HepG2 (cell line): ENCODE data around the gene ASMT. TPM values are rescaled to one million over a fixed set of nuclear protein-coding genes. Genes with fewer than 3 reads are reported as not detected.

Experiments
- BHLHE40 ChIP-seq: IDR thresholded peaks from 2 replicates; pipeline ENCODE4 v1.6.1; 2011; ENCODE audit warnings: low read length, improper control_type of control experiment
- E2F1 ChIP-seq: sonication (generic); formaldehyde crosslinking; IDR thresholded peaks from 2 replicates; pipeline ENCODE4 v1.5.0; 2020; ENCODE audit warnings: missing genetic modification reagents
- EED ChIP-seq: sonication (generic); formaldehyde crosslinking; IDR thresholded peaks from 2 replicates; pipeline ENCODE4 v1.5.0; 2020; ENCODE audit warnings: mild to moderate bottlenecking, missing genetic modification reagents
- FOXK2 ChIP-seq: fragments of 450-650 bp; IDR thresholded peaks from 2 replicates; pipeline ENCODE4 v1.6.1; 2016
- FOXP4 ChIP-seq: sonication (generic); formaldehyde crosslinking; IDR thresholded peaks from 2 replicates; pipeline ENCODE4 v1.4.0; 2020; ENCODE audit warnings: missing genetic modification reagents
- MIXL1 ChIP-seq: IDR thresholded peaks from 2 replicates; pipeline ENCODE4 v1.6.1; 2016
- MLLT10 ChIP-seq: sonication (generic); formaldehyde crosslinking; IDR thresholded peaks from 2 replicates; pipeline ENCODE4 v1.4.0; 2020; ENCODE audit warnings: missing genetic modification reagents
- NBN ChIP-seq: fragments of 450-650 bp; conservative IDR thresholded peaks from 2 replicates; pipeline ENCODE4 v1.6.1; 2017
- NR2F1 ChIP-seq, 2 experiments: fragments of 450-650 bp in 1 of 2; formaldehyde crosslinking in 1 of 2; IDR thresholded peaks; 2 replicates each; pipeline versions ENCODE4 v1.5.0 to v1.6.1; 2016 to 2020; ENCODE audit warnings: mild to moderate bottlenecking in 1 of 2, missing compliant biosample characterization in 1 of 2, missing genetic modification reagents in 1 of 2, moderate library complexity in 1 of 2
- RARA ChIP-seq: IDR thresholded peaks from 2 replicates; pipeline ENCODE4 v1.6.1; 2016; ENCODE audit warnings: missing genetic modification reagents, missing compliant biosample characterization
- SCMH1 ChIP-seq: sonication (generic); formaldehyde crosslinking; IDR thresholded peaks from 2 replicates; pipeline ENCODE4 v1.9.0; 2021; ENCODE audit warnings: missing genetic modification reagents, mild to moderate bottlenecking, borderline replicate concordance
- TBL1XR1 ChIP-seq: fragments of 150-350 bp; IDR thresholded peaks from 2 replicates; pipeline ENCODE4 v1.6.1; 2014; ENCODE audit warnings: borderline replicate concordance, low read length; ENCODE audit not compliant: partially characterized antibody
- YEATS4 ChIP-seq: sonication (generic); formaldehyde crosslinking; IDR thresholded peaks from 2 replicates; pipeline ENCODE4 v1.4.0; 2020; ENCODE audit warnings: missing genetic modification reagents, borderline replicate concordance
- ZKSCAN1 ChIP-seq: fragments of 150-350 bp; IDR thresholded peaks from 2 replicates; pipeline ENCODE4 v1.6.1; 2014; ENCODE audit warnings: low read length
- ZNF446 ChIP-seq: sonication (generic); formaldehyde crosslinking; IDR thresholded peaks from 2 replicates; pipeline ENCODE4 v1.5.0; 2020; ENCODE audit warnings: mild to moderate bottlenecking, missing genetic modification reagents
- ZNF460 ChIP-seq: sonication (generic); formaldehyde crosslinking; IDR thresholded peaks from 2 replicates; pipeline ENCODE4 v1.5.1; 2020; ENCODE audit warnings: missing genetic modification reagents, mild to moderate bottlenecking, borderline replicate concordance
- ZNF510 ChIP-seq: sonication (generic); formaldehyde crosslinking; IDR thresholded peaks from 2 replicates; pipeline ENCODE4 v1.4.0; 2020; ENCODE audit warnings: low read depth, mild to moderate bottlenecking, missing genetic modification reagents
- ZNF547 ChIP-seq: sonication (generic); formaldehyde crosslinking; IDR thresholded peaks from 2 replicates; pipeline ENCODE4 v1.5.1; 2020; ENCODE audit warnings: mild to moderate bottlenecking, missing genetic modification reagents
- ZNF572 ChIP-seq: sonication (generic); formaldehyde crosslinking; IDR thresholded peaks from 2 replicates; pipeline ENCODE4 v1.5.1; 2020; ENCODE audit warnings: mild to moderate bottlenecking, missing genetic modification reagents
- ZNF672 ChIP-seq: sonication (generic); formaldehyde crosslinking; IDR thresholded peaks from 2 replicates; pipeline ENCODE4 v1.8.1; 2022; ENCODE audit warnings: missing genetic modification reagents
- ZNF703 ChIP-seq: sonication (generic); formaldehyde crosslinking; IDR thresholded peaks from 2 replicates; pipeline ENCODE4 v1.5.1; 2020; ENCODE audit warnings: missing genetic modification reagents, mild to moderate bottlenecking, moderate library complexity, borderline replicate concordance
- ZNF75D ChIP-seq: sonication (generic); formaldehyde crosslinking; IDR thresholded peaks from 2 replicates; pipeline ENCODE4 v1.8.1; 2023; ENCODE audit warnings: missing genetic modification reagents, mild to moderate bottlenecking, borderline replicate concordance
- ZNF850 ChIP-seq: sonication (generic); formaldehyde crosslinking; conservative IDR thresholded peaks from 2 replicates; pipeline ENCODE4 v1.9.0; 2021; ENCODE audit warnings: mild to moderate bottlenecking, missing genetic modification reagents
- polyA plus RNA-seq, 8 experiments: library from polyadenylated mRNA; depleted of rRNA in 3 of 8; stranded (reverse) in 7 of 8; unstranded in 1 of 8; fragments of >200 nt; fragmentation: Illumina TruSeq in 4 of 8; extraction: Trizol in 4 of 8; gene quantifications; 2 replicates each; pipeline versions ENCODE4 v1.2.1 to v1.2.3, GENCODE V29; 2011 to 2016; ENCODE audit warnings: low read depth in 4 of 8, missing spikeins in 1 of 8, mixed read lengths in 1 of 8; ENCODE audit not compliant: insufficient read depth in 1 of 8
- total RNA-seq, 5 experiments: library from RNA; depleted of rRNA; stranded (reverse); fragments of >200 nt; fragmentation: Illumina TruSeq; extraction: Trizol; gene quantifications; 2 replicates each; pipeline ENCODE4 v1.2.3, GENCODE V29; 2016; ENCODE audit warnings: low read depth in 1 of 5
- TF ChIP-seq, protein P1 (sequence below): sonication (generic); formaldehyde crosslinking; IDR thresholded peaks from 2 replicates; pipeline ENCODE4 v1.5.1; 2020; ENCODE audit warnings: missing genetic modification reagents, mild to moderate bottlenecking, borderline replicate concordance
- TF ChIP-seq, protein P2 (sequence below): IDR thresholded peaks from 2 replicates; pipeline ENCODE4 v1.6.1; 2016; ENCODE audit warnings: low read depth, control low read depth

ASMT gene
- total and polyA plus RNA-seq, 2 of the 13 experiments (the other 11 are each of a cell fraction or from before 2014, with no cell fraction given), result 0.04 TPM; not detected in 1

- TF ChIP-seq FOXP4 (CRISPR knock-in tag), result no peak
- TF ChIP-seq FOXK2, result no peak
- TF ChIP-seq, protein P1, sequence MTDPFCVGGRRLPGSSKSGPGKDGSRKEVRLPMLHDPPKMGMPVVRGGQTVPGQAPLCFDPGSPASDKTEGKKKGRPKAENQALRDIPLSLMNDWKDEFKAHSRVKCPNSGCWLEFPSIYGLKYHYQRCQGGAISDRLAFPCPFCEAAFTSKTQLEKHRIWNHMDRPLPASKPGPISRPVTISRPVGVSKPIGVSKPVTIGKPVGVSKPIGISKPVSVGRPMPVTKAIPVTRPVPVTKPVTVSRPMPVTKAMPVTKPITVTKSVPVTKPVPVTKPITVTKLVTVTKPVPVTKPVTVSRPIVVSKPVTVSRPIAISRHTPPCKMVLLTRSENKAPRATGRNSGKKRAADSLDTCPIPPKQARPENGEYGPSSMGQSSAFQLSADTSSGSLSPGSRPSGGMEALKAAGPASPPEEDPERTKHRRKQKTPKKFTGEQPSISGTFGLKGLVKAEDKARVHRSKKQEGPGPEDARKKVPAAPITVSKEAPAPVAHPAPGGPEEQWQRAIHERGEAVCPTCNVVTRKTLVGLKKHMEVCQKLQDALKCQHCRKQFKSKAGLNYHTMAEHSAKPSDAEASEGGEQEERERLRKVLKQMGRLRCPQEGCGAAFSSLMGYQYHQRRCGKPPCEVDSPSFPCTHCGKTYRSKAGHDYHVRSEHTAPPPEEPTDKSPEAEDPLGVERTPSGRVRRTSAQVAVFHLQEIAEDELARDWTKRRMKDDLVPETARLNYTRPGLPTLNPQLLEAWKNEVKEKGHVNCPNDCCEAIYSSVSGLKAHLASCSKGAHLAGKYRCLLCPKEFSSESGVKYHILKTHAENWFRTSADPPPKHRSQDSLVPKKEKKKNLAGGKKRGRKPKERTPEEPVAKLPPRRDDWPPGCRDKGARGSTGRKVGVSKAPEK (CRISPR knock-in tag), result no peak
- 0 out of 2 replicates have a peak, but pooled peaks have one; percentile 13 for TF ChIP-seq RARA (CRISPR knock-in tag)
- no peak for TF ChIP-seq SCMH1 (CRISPR knock-in tag)
- TF ChIP-seq MLLT10 (CRISPR knock-in tag), result no peak
- no peak for TF ChIP-seq ZNF572
- TF ChIP-seq E2F1 (CRISPR knock-in tag), result peak; percentile 73; the same call in 1 of the 2 replicates
- TF ChIP-seq ZNF547, result no peak
- TF ChIP-seq, protein P2, sequence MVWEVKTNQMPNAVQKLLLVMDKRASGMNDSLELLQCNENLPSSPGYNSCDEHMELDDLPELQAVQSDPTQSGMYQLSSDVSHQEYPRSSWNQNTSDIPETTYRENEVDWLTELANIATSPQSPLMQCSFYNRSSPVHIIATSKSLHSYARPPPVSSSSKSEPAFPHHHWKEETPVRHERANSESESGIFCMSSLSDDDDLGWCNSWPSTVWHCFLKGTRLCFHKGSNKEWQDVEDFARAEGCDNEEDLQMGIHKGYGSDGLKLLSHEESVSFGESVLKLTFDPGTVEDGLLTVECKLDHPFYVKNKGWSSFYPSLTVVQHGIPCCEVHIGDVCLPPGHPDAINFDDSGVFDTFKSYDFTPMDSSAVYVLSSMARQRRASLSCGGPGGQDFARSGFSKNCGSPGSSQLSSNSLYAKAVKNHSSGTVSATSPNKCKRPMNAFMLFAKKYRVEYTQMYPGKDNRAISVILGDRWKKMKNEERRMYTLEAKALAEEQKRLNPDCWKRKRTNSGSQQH, result no peak
- no peak for TF ChIP-seq BHLHE40
- no peak for TF ChIP-seq ZNF703 (CRISPR knock-in tag)
- no peak for TF ChIP-seq ZNF460 (CRISPR knock-in tag)
- no peak for TF ChIP-seq ZNF75D
- no peak for TF ChIP-seq TBL1XR1
- TF ChIP-seq YEATS4, result no peak; the same call in 1 of the 2 replicates
- no peak for TF ChIP-seq EED (CRISPR knock-in tag)
- no peak for TF ChIP-seq ZNF850 (CRISPR knock-in tag)
- TF ChIP-seq NR2F1 (CRISPR knock-in tag; IDR thresholded peaks at IDR 0.05), result no peak
- TF ChIP-seq ZNF672 (CRISPR knock-in tag), result no peak
- no peak for TF ChIP-seq NBN
- no peak for TF ChIP-seq ZKSCAN1
- TF ChIP-seq MIXL1, result no peak
- no peak for TF ChIP-seq ZNF446 (CRISPR knock-in tag)
- TF ChIP-seq ZNF510 (CRISPR knock-in tag), result no peak
Measured at GRCh38 chrX:1591102-1591862, 23.6 kb upstream of the ASMT start, which contains the start of gene AKAP17A (continued).
